K562 (cell line): ENCODE data around the gene PIANP. TPM values are rescaled to one million over a fixed set of nuclear protein-coding genes. Genes with fewer than 3 reads are reported as not detected.

ENCODE experiments used
- ATAC-seq: fragments of 200-7000 bp; cut with Tn5 transposase; 3 replicates; pipeline ENCODE4 v1.9.1; 2020; ENCODE audit warnings: moderate library complexity
- BruUV-seq: library from RNA; stranded (reverse); fragments of 400-500 nt; replicated peaks from 2 replicates; lab custom pipeline; 2021; lab: Mats Ljungman, UMichigan
- CTCF ChIA-PET: fragments of 300-600 bp; formaldehyde crosslinking; extraction: SDS; loops from one replicate; lab custom pipeline; 2021; ENCODE audit warnings: low intra/inter-chr PET ratio; lab: Yijun Ruan, JAX
- POLR2A ChIA-PET: fragments of 300-600, 350-650 bp; sonication (Branson Sonifier 250); formaldehyde crosslinking; extraction: SDS; loops from one replicate; lab custom pipeline; 2021; ENCODE audit warnings: antibody characterized with exemption, inconsistent platforms; lab: Yijun Ruan, JAX
- DNase-seq, 4 experiments: peaks; one replicate each; pipeline versions ENCODE4 v3.0.0 to v3.0.0-alpha.2; 2011 to 2018; ENCODE audit warnings: low spot score in 3 of 4, mixed read lengths in 3 of 4; ENCODE audit errors: extremely low read depth in 1 of 4
- FAIRE-seq: peaks from 2 replicates; lab custom pipeline; 2011; peaks lifted over from hg19 to GRCh38; lab: Jason Lieb, UNC
- H2AFZ ChIP-seq: 2 replicates; pipeline ENCODE4 v1.6.0; 2011; ENCODE audit warnings: low read depth, low read length, control low read depth, inconsistent platforms
- H3K27ac ChIP-seq: fragments of 200-600 bp; 3 replicates; pipeline ENCODE4 v1.8.0; 2011; ENCODE audit warnings: low read depth, mild to moderate bottlenecking, control low read depth, inconsistent platforms, low read length, moderate library complexity, mixed read lengths; ENCODE audit errors: extremely low read depth
- H3K27me3 ChIP-seq, 2 experiments: fragments of 300-600 bp in 1 of 2; 2 replicates in 1 of 2; 3 replicates in 1 of 2; pipeline versions ENCODE4 v1.6.0 to v1.8.0; 2011; ENCODE audit warnings: inconsistent platforms in 2 of 2, low read length in 2 of 2, mild to moderate bottlenecking in 1 of 2, mixed read lengths in 1 of 2, moderate library complexity in 1 of 2; ENCODE audit not compliant: control insufficient read depth in 2 of 2, insufficient read depth in 2 of 2
- H3K36me3 ChIP-seq: fragments of 300-600 bp; 3 replicates; pipeline ENCODE4 v1.8.0; 2011; ENCODE audit warnings: mild to moderate bottlenecking, low read length, inconsistent platforms; ENCODE audit not compliant: control insufficient read depth, insufficient read depth
- H3K4me1 ChIP-seq, 2 experiments: fragments of 200-600 bp in 1 of 2; replicated peaks in 1 of 2; 2 replicates in 1 of 2; 3 replicates in 1 of 2; pipeline versions ENCODE4 v1.5.1 to v1.8.0; 2011; ENCODE audit warnings: inconsistent platforms in 2 of 2, low read length in 2 of 2, mild to moderate bottlenecking in 1 of 2, mixed read lengths in 1 of 2, moderate library complexity in 1 of 2; ENCODE audit not compliant: control insufficient read depth in 2 of 2, insufficient read depth in 2 of 2
- H3K4me2 ChIP-seq: 2 replicates; pipeline ENCODE4 v1.6.1; 2011; ENCODE audit warnings: low read length, control low read depth, inconsistent platforms, mixed read lengths; ENCODE audit not compliant: insufficient read depth
- H3K4me3 ChIP-seq: fragments of 200-600 bp; sonication (generic), shearing (Covaris generic); 2 replicates; pipeline ENCODE4 v1.5.1; 2016; ENCODE audit warnings: control low read depth, inconsistent platforms
- H3K79me2 ChIP-seq: fragments of 200-600 bp; 3 replicates; pipeline ENCODE4 v1.8.0; 2011; ENCODE audit warnings: low read length, inconsistent platforms; ENCODE audit not compliant: control insufficient read depth, insufficient read depth
- H3K9ac ChIP-seq, 2 experiments: 2 replicates each; pipeline versions ENCODE4 v1.6.0 to v1.6.1; 2011; ENCODE audit warnings: low read depth in 2 of 2, low read length in 2 of 2, control low read depth in 1 of 2, inconsistent platforms in 1 of 2, mild to moderate bottlenecking in 1 of 2, mixed read lengths in 1 of 2; ENCODE audit not compliant: insufficient read depth in 1 of 2
- H3K9me1 ChIP-seq: one replicate; pipeline ENCODE4 v1.6.0; 2011; ENCODE audit warnings: inconsistent platforms, mild to moderate bottlenecking, low read length, moderate library complexity; ENCODE audit not compliant: control insufficient read depth, insufficient read depth
- H3K9me3 ChIP-seq: replicated peaks from 2 replicates; pipeline ENCODE4 v1.5.1; 2011; ENCODE audit warnings: low read depth, low read length, inconsistent platforms; ENCODE audit not compliant: control insufficient read depth, insufficient read depth
- H4K20me1 ChIP-seq: replicated peaks from 2 replicates; pipeline ENCODE4 v1.6.1; 2011; ENCODE audit warnings: low read length, inconsistent platforms, mixed read lengths; ENCODE audit not compliant: control insufficient read depth, insufficient read depth
- CHD4 ChIP-seq: fragments of 200-600 bp; sonication (generic); IDR thresholded peaks from 3 replicates; pipeline ENCODE4 v1.6.1; 2012; ENCODE audit warnings: low read depth, mild to moderate bottlenecking, mixed read lengths, low read length, inconsistent platforms; ENCODE audit not compliant: insufficient read depth, insufficient replicate concordance, poor library complexity, severe bottlenecking
- ZNF384 ChIP-seq: IDR thresholded peaks from 2 replicates; pipeline ENCODE4 v1.6.1; 2012; ENCODE audit warnings: low read depth, low read length, improper control_type of control experiment
- WGBS: fragments of 100-300 bp; shearing (Covaris generic); methylation state at CpG from one replicate; pipeline ENCODE4 v1.1.6; 2016; ENCODE audit warnings: low coverage, mixed read lengths; ENCODE audit not compliant: insufficient coverage; ENCODE audit errors: missing lambda C conversion rate; 5-methylcytosine and 5-hydroxymethylcytosine counted together
- in situ Hi-C: fragments of 300-500 bp; cut with MboI; formaldehyde crosslinking; loops from 4 replicates; pipeline ENCODE4 v1.15.0; 2018; ENCODE audit warnings: inconsistent platforms, mixed read lengths
- intact Hi-C: fragments of 100-400 bp; cut with micrococcal nuclease; formaldehyde crosslinking; loops from 2 replicates; pipeline ENCODE4 v1.14.2; 2022
- polyA plus RNA-seq, 8 experiments: library from polyadenylated mRNA; depleted of rRNA in 4 of 8; stranded (reverse) in 5 of 8; unstranded in 3 of 8; fragments of >200 nt; fragmentation: Nextera tagmentation in 2 of 8; fragmentation: Illumina TruSeq in 1 of 8; extraction: Ambion mirVana in 2 of 8; extraction: Trizol in 1 of 8; gene quantifications; 2 replicates each; pipeline versions ENCODE4 v1.2.1 to v1.2.3, GENCODE V29; 2011 to 2014; ENCODE audit warnings: inconsistent platforms in 1 of 8, missing spikeins in 1 of 8
- total RNA-seq, 7 experiments: library from RNA; depleted of rRNA in 6 of 7; stranded (reverse); fragments of >200 nt in 6 of 7; fragmentation: Illumina TruSeq in 2 of 7; extraction: Trizol in 2 of 7; gene quantifications; 2 replicates each; pipeline versions ENCODE4 v1.2.1 to v1.2.3, GENCODE V29; 2011 to 2021; ENCODE audit warnings: low replicate concordance in 1 of 7
- TF ChIP-seq, protein P1 (sequence below): fragments of 450-650 bp; conservative IDR thresholded peaks from 2 replicates; pipeline ENCODE4 v1.6.1; 2016; ENCODE audit warnings: missing genetic modification characterization, low read depth, mild to moderate bottlenecking, missing compliant biosample characterization, moderate library complexity

PIANP gene
- total and polyA plus RNA-seq, 9 of the 15 experiments (the other 6 are each of a cell fraction or from before 2014, with no cell fraction given), result 0.07 TPM; not detected in 8

DNA sequence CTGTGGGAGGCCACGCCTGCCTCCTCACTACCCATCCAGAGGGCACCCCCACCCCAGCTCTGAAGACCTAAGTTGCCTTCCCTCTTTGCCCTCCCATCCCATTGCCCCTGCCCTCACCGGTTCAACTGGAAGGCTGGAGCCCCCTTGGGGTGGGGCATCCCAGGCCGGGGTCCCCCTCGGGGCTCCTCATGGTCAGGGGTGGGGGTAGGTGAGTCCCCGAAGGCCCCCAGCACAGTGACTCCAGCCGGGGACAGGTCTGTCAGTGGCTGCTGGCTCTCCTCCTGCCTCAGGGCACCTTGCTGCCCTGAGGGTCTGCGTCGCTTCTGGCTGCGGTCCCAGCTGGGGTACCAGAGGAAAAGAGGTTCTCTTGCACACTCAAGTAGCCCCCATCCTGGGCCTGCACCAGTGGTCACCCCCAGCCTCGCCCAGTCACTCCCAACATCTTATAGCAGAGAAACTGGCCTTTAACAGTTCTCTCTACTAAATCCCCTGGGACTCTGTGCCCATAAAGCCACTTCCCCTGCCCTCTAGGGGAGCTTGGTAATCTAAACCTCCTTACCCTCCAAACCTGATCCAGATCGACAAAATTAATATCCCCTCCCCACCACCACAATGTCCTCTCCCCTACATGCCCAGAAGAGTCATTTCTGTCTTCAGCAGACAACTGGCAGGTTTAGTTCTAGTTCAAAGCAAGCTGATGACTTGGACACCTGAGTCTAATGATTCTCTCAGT, 5.1 kb downstream of the PIANP start:
- no peak overlapping the region for H2AFZ ChIP-seq
- H3K9ac ChIP-seq, result peak overlapping the region in 1 of 2 experiments; percentile 58; a peak in 2 of 4 replicates
- POLR2A ChIA-PET, result no interaction called here
- BruUV-seq, result no TSS peak
- CTCF ChIA-PET, result no interaction called here
- no peak for FAIRE-seq
- H3K36me3 ChIP-seq, result no peaks in the 10 kb centered on the region
- no peaks in the 10 kb centered on the region for H4K20me1 ChIP-seq
- H3K4me1 ChIP-seq, result peaks cover 0 to 23% of the 10 kb centered on the region in 2 experiments; a peak in 2 of 5 replicates
- no peaks in the 10 kb centered on the region for H3K9me1 ChIP-seq
- H3K79me2 ChIP-seq, result no peaks in the 10 kb centered on the region; the same call in 2 of the 3 replicates
- H3K9me3 ChIP-seq, result no peaks in the 10 kb centered on the region
- peaks cover 9 to 17% of the 10 kb centered on the region in 2 experiments; a peak in 3 of 5 replicates for H3K27me3 ChIP-seq
- H3K4me2 ChIP-seq, result no peak overlapping the region
- no peak overlapping the region for H3K27ac ChIP-seq
- no peak for DNase-seq
- no peak for ATAC-seq
- 27% methylated on average over 6 of the region's 11 CpGs for WGBS
- no peak overlapping the region for H3K4me3 ChIP-seq
- TF ChIP-seq, protein P1, sequence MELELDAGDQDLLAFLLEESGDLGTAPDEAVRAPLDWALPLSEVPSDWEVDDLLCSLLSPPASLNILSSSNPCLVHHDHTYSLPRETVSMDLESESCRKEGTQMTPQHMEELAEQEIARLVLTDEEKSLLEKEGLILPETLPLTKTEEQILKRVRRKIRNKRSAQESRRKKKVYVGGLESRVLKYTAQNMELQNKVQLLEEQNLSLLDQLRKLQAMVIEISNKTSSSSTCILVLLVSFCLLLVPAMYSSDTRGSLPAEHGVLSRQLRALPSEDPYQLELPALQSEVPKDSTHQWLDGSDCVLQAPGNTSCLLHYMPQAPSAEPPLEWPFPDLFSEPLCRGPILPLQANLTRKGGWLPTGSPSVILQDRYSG (tag), result no peak
- no peak for TF ChIP-seq ZNF384
- no peak for TF ChIP-seq CHD4
- intact Hi-C loops, result no loop called here
- in situ Hi-C loops, result no loop called here
